ENCODE data around the gene DNASE1L2.
A peak's percentile ranks its signal among the peaks of the same experiment; 100 is the strongest.
"Not testable (repeated sequence)": the region's sequence is repeated elsewhere in the genome, so short reads cannot be mapped to it uniquely, and the experiment has no call there.

DNASE1L2 gene

GRCh38 chr16:2237493-2238149, 1.4 kb downstream of the DNASE1L2 start:
- no peak for DNase-seq (ENCODE audit: low read depth, low spot score)
- H3K27ac ChIP-seq, result no peak overlapping the region

- no peak for DNase-seq (ENCODE audit: low read depth, low spot score)
- no peak overlapping the region for H3K27ac ChIP-seq
Observed at GRCh38 chr16:2238150-2238837, 2.0 kb downstream of the DNASE1L2 start.

DNA sequence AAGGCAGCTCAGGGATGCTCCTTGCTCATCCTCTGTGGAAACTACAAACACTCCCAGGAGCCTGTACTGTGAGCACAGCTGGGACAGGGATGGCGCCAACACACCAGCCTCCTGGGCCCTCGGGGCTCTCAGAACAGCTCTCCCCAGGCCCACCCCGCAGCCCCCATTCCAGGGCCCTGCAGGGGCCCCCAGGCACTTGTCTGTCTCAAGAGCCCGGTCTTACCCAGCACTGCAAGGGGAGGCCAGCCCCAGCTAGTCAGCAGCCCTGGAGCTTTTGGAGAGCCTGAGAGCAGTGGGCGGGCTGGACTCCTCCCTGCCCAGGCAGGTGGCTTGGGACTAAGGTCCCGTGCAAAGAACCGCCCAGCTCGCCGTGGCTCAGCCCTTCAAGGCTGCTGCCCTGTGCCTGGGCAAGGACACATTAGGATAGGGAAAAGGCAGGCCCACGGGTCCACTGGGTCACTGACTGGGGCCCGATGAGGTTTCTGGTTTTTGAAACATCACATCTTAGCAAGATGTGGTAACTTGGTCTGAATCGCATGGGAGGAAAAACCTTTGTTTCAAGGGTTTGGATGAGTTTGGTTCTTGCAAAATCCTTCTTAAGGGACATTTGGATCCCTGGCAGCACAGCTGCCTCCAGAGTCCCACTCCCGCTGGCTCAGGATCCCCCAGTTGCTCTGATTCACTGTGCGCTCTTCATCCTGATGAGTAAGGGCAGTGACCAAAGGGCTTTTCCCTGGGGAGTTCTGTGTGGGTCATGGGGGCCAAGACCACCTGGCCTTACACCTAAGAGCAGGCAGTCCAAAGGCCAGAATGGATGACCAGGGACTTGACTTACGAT, 2.8 kb downstream of the DNASE1L2 start:
- DNase-seq (ENCODE audit: low read depth, low spot score), result no peak
- no peak overlapping the region for H3K27ac ChIP-seq

- not testable (repeated sequence) for H3K27ac ChIP-seq; DNase-seq (ENCODE audit: low read depth, low spot score)
Observed at GRCh38 chr16:2240331-2240730, 4.1 kb downstream of the DNASE1L2 start.

DNA sequence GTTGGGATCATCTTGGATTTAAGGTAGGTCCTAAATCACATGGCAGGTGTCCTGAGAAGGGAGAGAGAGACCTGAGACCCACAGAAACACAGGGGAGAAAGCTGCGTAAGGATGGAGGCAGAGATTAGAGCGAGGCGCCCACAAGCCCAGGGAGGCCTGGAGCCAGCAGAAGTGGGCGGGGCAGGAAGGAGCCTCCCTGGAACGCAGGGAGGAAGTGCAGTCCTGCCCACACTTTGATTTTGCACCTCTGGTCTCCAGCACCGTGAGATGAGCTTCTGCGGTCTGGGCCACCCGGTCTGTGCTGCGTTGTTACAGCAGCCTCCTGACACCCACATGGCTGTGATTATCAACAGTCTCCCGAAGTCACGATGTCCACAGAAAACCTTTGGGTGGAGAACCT, 6.4 kb downstream of the DNASE1L2 start:
- DNase-seq (ENCODE audit: low read depth, low spot score), result no peak
- H3K27ac ChIP-seq, result no peak overlapping the region

DNA sequence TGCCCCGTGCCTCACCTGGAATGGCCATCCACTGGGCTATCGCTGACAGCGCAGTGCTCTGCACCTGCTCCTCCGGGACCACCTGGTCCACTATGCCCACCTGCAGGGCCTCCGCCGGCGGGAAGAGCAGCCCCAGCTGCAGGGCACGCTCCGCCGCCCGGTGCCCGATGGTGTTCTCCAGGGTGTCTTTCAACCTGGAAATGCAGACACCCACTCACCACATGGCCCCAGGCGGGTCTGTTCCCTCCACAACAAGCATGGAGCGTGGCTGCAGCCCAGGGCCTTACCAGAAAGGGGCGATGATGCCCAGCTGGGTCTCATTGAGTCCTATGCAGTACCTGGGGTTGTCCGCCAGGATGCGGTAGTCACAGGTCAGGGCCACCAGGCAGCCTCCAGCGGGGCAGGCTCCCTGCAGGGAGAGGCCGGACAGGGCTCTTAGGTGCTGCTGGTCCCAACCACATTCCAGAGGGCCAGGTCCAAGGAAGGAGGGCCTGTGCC, 6.8 kb downstream of the DNASE1L2 start:
- no peak overlapping the region for H3K27ac ChIP-seq

DNA sequence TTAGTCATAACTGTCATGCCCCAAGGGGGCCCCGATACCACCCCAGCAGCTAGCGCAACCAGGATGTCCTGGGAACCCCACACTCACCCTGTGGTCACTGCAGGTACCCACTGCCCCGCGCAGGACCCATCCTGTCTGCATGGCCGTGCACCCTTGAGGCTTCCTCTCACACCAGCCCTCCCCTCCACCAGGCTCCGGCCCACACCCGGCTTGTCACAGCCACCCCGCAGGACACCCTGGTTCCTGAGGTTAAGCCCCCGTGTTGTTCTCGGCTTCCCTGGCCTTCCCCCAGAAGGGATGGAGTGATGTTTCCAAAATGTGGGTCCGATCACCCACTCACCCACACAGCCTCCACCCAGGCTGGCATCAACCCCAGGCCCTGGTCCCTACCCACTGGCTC, 7.5 kb downstream of the DNASE1L2 start:
- no peak for DNase-seq (ENCODE audit: low read depth, low spot score)
- H3K27ac ChIP-seq, result no peak overlapping the region

More for the DNA sequence above, 6.8 kb downstream of the DNASE1L2 start:
- no peak for DNase-seq (ENCODE audit: low read depth, low spot score)

- no peak for DNase-seq (ENCODE audit: low read depth, low spot score)
- H3K27ac ChIP-seq, result no peak overlapping the region
Observed at GRCh38 chr16:2244301-2244700, 8.1 kb downstream of the DNASE1L2 start.

DNA sequence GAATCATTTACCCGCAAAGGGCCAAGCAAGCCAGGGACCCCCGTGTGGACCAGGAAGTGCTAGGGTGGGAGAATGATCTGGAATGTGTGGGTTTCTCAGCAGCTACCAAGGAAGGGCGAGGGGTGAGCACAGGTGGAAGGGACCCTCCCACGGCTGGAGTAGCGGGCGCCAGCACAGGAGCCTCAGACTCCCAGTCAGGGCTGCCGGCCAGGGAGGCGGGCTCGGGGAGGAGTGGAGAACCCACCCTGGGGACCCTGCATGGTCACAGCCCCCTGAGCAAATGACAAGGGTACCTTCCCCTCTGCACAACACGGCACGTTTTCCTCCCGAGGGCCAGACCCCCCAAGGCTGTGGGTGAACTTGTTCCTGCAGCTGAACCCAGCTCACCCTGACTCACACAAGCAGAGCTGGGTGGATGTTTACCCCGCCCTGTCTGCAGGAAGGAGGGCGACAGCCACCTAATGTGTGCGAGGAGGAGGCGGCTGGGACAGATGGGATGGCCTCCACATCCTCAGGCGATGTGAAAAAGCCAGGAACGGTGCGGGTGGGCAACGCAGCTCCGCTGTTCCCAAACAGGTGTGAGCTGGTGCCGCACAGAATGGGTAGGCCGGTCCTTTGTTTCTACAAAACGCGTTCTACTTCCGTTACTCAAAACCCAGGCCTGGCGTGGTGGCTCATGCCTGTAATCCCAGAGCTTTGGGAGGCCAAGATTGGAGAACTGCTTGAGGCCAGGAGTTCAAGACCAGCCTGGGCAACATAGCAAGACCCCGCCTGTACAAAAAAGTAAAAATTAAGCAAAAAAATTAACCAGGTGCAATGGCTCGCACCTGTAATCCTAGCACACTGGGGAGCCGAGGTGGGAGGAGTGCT, 8.9 kb downstream of the DNASE1L2 start:
- DNase-seq (ENCODE audit: low read depth, low spot score), result no peak
- no peak overlapping the region for H3K27ac ChIP-seq

DNA sequence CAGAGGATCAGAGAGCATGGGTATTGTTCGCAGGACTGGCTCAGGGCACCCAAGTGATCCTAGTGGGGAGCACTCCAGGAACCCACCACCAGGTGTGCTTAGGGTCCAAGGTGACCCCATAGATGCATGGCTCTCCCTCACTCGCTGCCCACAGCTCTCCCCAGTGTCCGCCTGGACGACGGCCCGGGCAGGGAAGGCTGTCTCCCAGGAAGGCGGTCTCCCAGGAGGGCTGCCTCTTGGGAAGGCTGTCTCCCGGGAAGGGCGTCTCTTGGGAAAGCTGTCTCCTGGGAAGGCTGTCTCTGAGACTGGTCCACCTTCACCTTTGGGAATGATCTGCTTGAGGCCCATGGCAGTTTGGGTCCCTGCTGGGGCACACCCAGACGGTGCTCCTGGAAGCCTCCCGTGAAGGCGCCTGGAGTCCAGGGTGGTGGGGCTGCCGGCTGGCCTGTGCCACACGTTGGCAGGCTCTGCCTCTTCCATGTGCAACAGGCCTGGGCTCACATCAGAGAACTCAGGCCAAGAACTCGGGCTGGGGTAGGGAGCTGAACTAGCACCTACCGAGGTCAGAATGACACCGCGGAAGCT, 10.1 kb downstream of the DNASE1L2 start:
- no peak for DNase-seq (ENCODE audit: low read depth, low spot score)
- H3K27ac ChIP-seq, result no peak overlapping the region

DNA sequence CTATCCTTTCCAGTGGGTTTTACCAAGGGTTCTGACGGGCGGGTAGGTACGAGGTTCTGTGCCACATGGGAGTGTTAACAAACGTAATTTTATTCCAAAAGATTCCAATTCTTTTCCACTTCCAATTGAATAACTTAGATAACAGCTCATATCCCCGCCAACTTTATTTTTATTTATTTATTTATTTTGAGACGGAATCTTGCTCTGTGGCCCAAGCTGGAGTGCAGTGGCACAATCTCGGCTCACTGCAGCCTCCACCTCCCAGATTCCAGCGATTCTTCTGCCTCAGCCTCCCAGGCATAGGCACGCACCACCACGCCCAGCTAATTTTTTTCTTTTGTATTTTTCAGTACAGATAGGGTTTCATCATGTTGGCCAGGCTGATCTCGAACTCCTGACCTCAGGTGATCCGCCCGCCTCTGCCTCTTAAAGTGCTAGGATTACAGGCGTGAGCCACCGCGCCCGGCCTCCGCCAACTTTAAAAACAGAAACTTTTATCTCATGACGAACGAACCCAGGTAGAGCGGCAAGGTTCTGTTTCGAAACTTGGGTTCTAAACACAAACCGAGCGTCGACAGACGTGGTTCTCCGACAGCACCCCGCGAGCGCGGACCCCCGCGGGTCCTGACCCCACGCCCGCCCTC, 14.5 kb downstream of the DNASE1L2 start:
- no peak for DNase-seq (ENCODE audit: low read depth, low spot score)
- peak overlapping the region; percentile 98 for H3K27ac ChIP-seq

GRCh38 chr16:2251296-2252111, 15.3 kb downstream of the DNASE1L2 start, which contains the start of gene ECI1:
TSS of gene ECI1 (minus strand) at chr16:2251587. CDS start at chr16:2251566, 21 bp downstream.
- peak; percentile 39 for DNase-seq (ENCODE audit: low read depth, low spot score)
- H3K27ac ChIP-seq, result peak within 1 kb of the TSS; percentile 98

- DNase-seq (ENCODE audit: low read depth, low spot score), result no peak
- peak overlapping the region; percentile 98 for H3K27ac ChIP-seq
Observed at GRCh38 chr16:2252806-2253148, 16.5 kb downstream of the DNASE1L2 start.

DNA sequence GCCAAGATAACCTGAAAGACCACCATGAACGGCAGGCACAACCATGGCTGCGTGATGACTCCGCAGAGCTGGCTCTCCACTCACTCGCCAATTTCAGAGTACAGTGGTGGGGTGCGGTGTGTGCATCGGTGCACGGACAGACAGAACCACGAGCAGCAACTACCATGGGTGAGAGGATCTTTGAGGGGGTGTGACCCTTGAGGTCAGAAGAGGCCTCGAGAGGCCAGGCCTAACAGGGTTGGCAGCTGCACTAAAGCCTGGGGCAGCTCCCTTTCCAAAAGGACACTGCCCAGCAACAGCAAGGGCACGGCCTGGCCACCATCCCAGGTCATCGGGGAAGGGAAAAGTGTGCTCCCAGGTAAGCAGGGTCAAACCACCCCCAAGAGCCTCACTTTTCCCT, 17.0 kb downstream of the DNASE1L2 start:
- DNase-seq (ENCODE audit: low read depth, low spot score), result no peak
- H3K27ac ChIP-seq, result peak overlapping the region; percentile 98

- peak overlapping the region; percentile 20 for H3K27ac ChIP-seq
- no peak for DNase-seq (ENCODE audit: low read depth, low spot score)
Observed at GRCh38 chr16:2256531-2257140, 20.4 kb downstream of the DNASE1L2 start.

DNA sequence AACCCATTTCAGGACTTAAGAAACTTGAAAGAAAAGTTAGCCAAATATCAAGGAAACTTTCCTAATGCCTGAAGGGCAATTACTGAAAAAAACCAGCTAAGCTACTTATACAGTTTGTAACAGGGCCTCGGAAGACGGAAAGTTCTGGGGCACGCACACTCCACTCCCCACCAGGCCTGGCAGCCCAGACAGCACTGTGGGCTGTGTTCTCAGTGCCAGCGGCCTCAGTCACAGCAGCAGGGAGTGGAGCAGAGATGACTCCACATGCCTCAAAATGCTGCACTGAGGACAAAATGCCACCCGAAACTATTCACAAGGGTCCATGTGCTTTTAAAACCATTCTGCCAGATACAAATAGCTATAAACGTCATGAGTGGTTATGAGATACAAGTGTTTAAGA, 21.5 kb downstream of the DNASE1L2 start:
- no peak overlapping the region for H3K27ac ChIP-seq
- no peak for DNase-seq (ENCODE audit: low read depth, low spot score)

DNA sequence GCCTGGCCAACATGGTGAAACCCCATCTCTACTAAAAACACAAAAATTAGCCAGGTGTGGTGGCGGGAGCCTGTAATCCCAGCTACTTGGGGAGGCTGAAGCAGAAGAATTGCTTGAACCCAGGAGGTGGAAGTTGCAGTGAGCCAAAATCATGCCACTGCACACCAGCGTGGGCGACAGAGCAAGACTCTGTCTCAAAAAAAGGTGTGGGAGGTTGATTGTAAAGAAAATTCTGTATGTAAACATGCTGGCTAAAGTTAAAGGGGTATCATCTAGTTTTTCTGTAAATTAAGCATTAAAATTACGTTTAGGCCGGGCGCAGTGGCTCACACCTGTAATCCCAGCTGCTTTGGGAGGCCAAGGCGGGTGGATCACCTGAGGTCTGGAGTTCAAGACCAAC, 22.3 kb downstream of the DNASE1L2 start:
- H3K27ac ChIP-seq; DNase-seq (ENCODE audit: low read depth, low spot score): not testable (repeated sequence)

- no peak overlapping the region for H3K27ac ChIP-seq
- DNase-seq (ENCODE audit: low read depth, low spot score), result no peak
Observed at GRCh38 chr16:2260250-2260649, 24.0 kb downstream of the DNASE1L2 start.

Measured in epithelial cell of prostate (primary cell).